Keratinocyte (primary cell): ENCODE measurements around the gene MAP7D1. TPM values are rescaled to one million over a fixed set of nuclear protein-coding genes. Genes with fewer than 3 reads are reported as not detected.

ENCODE experiments used
- DNase-seq: peaks from one replicate; pipeline ENCODE4 v3.0.0-alpha.2; 2011; ENCODE audit warnings: low read depth, missing footprints, low spot score
- FAIRE-seq: peaks from 2 replicates; lab custom pipeline; 2011; peaks lifted over from hg19 to GRCh38; lab: Jason Lieb, UNC
- H2AFZ ChIP-seq: 2 replicates; pipeline ENCODE4 v1.6.0; 2012; ENCODE audit warnings: low read length, control low read depth, inconsistent platforms; ENCODE audit not compliant: control insufficient read depth
- H3K27ac ChIP-seq: 2 replicates; pipeline ENCODE4 v1.5.1; 2011; ENCODE audit warnings: low read length; ENCODE audit not compliant: control insufficient read depth, insufficient read depth
- H3K27me3 ChIP-seq: 3 replicates; pipeline ENCODE4 v1.6.0; 2011; ENCODE audit warnings: low read length; ENCODE audit not compliant: control insufficient read depth, insufficient read depth; ENCODE audit errors: extremely low read depth
- H3K36me3 ChIP-seq, 2 experiments: 2 replicates in 1 of 2; 3 replicates in 1 of 2; pipeline ENCODE4 v1.5.1; 2011; ENCODE audit warnings: low read length in 2 of 2, mild to moderate bottlenecking in 1 of 2; ENCODE audit not compliant: control insufficient read depth in 2 of 2, insufficient read depth in 2 of 2; ENCODE audit errors: extremely low read depth in 1 of 2
- H3K4me1 ChIP-seq: 3 replicates; pipeline ENCODE4 v1.5.1; 2011; ENCODE audit warnings: low read length; ENCODE audit not compliant: control insufficient read depth, insufficient read depth; ENCODE audit errors: extremely low read depth
- H3K4me2 ChIP-seq: 3 replicates; pipeline ENCODE4 v1.6.0; 2011; ENCODE audit warnings: low read depth, low read length; ENCODE audit not compliant: control insufficient read depth, insufficient read depth; ENCODE audit errors: extremely low read depth
- H3K4me3 ChIP-seq, 3 experiments: fragments of 200-600 bp in 1 of 3; sonication (generic) in 1 of 3; 2 replicates in 2 of 3; 3 replicates in 1 of 3; pipeline ENCODE4 v1.5.1; 2011 to 2016; ENCODE audit warnings: low read length in 3 of 3, mild to moderate bottlenecking in 3 of 3, control low read depth in 2 of 3, inconsistent platforms in 1 of 3, low read depth in 1 of 3, mixed read lengths in 1 of 3, mixed run types in 1 of 3, moderate library complexity in 1 of 3; ENCODE audit not compliant: control insufficient read depth in 2 of 3, insufficient read depth in 2 of 3; ENCODE audit errors: extremely low read depth in 1 of 3
- H3K79me2 ChIP-seq: 2 replicates; pipeline ENCODE4 v1.6.0; 2012; ENCODE audit warnings: low read length; ENCODE audit not compliant: control insufficient read depth, insufficient read depth
- H3K9ac ChIP-seq: 3 replicates; pipeline ENCODE4 v1.6.0; 2011; ENCODE audit warnings: low read length; ENCODE audit not compliant: control insufficient read depth, insufficient read depth; ENCODE audit errors: extremely low read depth
- H3K9me1 ChIP-seq: 3 replicates; pipeline ENCODE4 v1.6.0; 2011; ENCODE audit warnings: low read length; ENCODE audit not compliant: control insufficient read depth, insufficient read depth; ENCODE audit errors: extremely low read depth
- H3K9me3 ChIP-seq: 2 replicates; pipeline ENCODE4 v1.5.1; 2012; ENCODE audit warnings: low read depth, low read length; ENCODE audit not compliant: control insufficient read depth
- H4K20me1 ChIP-seq: 3 replicates; pipeline ENCODE4 v1.6.0; 2011; ENCODE audit warnings: low read length; ENCODE audit not compliant: control insufficient read depth, insufficient read depth; ENCODE audit errors: extremely low read depth
- EZH2 ChIP-seq: IDR thresholded peaks from one replicate; pipeline ENCODE4 v1.6.1; 2012; ENCODE audit warnings: inconsistent platforms, mild to moderate bottlenecking, low read length, moderate library complexity
- dilution Hi-C: fragments of 300-500 bp; cut with MboI; formaldehyde crosslinking; loops from one replicate; pipeline ENCODE4 v1.7.0; 2020; ENCODE audit warnings: low sequenced_read_pairs; ENCODE audit not compliant: extremely low pct_ligation_motif_present
- polyA plus RNA-seq, 5 experiments: library from polyadenylated mRNA; depleted of rRNA in 3 of 5; stranded (reverse) in 3 of 5; stranded (forward) in 1 of 5; unstranded in 1 of 5; fragments of >200 nt; gene quantifications; 1 replicate in 1 of 5; 2 replicates in 3 of 5; 3 replicates in 1 of 5; pipeline versions ENCODE4 v1.2.1 to v1.2.3, GENCODE V29; 2011 to 2012; ENCODE audit warnings: missing spikeins in 2 of 5, low read depth in 1 of 5, low replicate concordance in 1 of 5
- TF ChIP-seq, protein P1 (sequence below), 3 experiments: IDR thresholded peaks in 1 of 3; conservative IDR thresholded peaks in 1 of 3; optimal IDR thresholded peaks in 1 of 3; 2 replicates in 2 of 3; 3 replicates in 1 of 3; pipeline versions ENCODE3 to v1.5.1; 2011; ENCODE audit warnings: low read length in 3 of 3, mild to moderate bottlenecking in 3 of 3, moderate library complexity in 2 of 3, control low read depth in 1 of 3, inconsistent platforms in 1 of 3; ENCODE audit not compliant: insufficient read depth in 2 of 3; ENCODE audit errors: extremely low read depth in 1 of 3

The MAP7D1 gene
- polyA plus RNA-seq, 1 donor (not counting 4 experiments of a cell fraction or from before 2014, with no cell fraction given): 75.0 TPM

DNA sequence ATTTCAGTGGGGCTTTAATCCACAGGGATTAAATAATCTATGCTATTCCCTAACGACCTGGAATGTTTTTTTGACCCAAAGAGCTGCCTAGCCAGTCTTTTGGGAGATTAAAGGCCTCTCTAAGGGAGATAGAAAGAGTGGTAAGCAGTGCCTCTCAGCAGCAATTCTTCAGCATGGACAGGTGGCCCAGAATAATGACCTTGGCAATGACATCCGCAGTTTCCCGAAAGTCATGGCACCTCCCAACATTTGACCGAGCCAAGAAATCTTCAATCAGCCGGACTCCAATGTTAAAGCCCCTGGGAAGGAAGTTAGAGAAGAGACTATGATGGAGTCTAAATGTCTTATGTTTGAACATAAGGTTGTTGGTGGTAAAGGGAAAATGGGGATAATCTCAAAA lies 16.4 kb upstream of the MAP7D1 start:
- TF ChIP-seq, protein P1, sequence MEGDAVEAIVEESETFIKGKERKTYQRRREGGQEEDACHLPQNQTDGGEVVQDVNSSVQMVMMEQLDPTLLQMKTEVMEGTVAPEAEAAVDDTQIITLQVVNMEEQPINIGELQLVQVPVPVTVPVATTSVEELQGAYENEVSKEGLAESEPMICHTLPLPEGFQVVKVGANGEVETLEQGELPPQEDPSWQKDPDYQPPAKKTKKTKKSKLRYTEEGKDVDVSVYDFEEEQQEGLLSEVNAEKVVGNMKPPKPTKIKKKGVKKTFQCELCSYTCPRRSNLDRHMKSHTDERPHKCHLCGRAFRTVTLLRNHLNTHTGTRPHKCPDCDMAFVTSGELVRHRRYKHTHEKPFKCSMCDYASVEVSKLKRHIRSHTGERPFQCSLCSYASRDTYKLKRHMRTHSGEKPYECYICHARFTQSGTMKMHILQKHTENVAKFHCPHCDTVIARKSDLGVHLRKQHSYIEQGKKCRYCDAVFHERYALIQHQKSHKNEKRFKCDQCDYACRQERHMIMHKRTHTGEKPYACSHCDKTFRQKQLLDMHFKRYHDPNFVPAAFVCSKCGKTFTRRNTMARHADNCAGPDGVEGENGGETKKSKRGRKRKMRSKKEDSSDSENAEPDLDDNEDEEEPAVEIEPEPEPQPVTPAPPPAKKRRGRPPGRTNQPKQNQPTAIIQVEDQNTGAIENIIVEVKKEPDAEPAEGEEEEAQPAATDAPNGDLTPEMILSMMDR (optimal IDR thresholded peaks at IDR 0.05 in 1 of 3, IDR thresholded peaks at IDR 0.05 in 1 of 3, conservative IDR thresholded peaks at IDR 0.05 in 1 of 3; ENCODE audit: extremely low read depth in 1 of 3, insufficient read depth in 2 of 3, low read length in 3 of 3): no peak
- TF ChIP-seq EZH2: no peak
- Histone ChIP-seq H3K79me2 (peaks cover 51% of the 10 kb centered on the region), H3K27me3 (no peaks in the 10 kb centered on the region), H3K4me2 (no peak overlapping the region), H3K36me3 (peaks cover 11 to 40% of the 10 kb centered on the region in 2 experiments), H3K27ac (no peak overlapping the region), H4K20me1 (peaks cover 3% of the 10 kb centered on the region), H3K4me1 (peaks cover 37% of the 10 kb centered on the region), H3K9me1 (peaks cover 3% of the 10 kb centered on the region), H2AFZ (no peak overlapping the region), H3K4me3 (no peak overlapping the region), H3K9me3 (no peaks in the 10 kb centered on the region), H3K9ac (no peak overlapping the region)
- FAIRE-seq (no peak), DNase-seq (no peak)
- dilution Hi-C loops: no loop called here

DNA sequence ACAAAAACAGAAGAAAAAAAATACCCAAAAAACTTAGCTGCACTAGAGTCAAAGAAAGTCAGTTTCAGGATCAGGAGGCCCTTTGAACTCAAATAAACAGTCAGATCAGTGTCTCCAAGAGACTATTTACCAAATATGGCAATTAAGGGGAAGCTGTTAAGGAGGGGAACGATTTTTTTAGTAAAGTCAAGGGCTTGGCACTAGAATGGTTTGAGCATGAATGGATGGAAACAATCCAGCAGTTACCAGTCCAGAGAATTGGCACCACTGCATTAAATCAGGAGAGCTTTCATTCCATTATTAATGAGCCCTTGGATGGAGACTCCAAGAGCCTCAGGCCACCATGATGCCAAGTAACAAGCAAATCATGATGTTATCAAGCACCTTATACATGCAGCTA lies 13.8 kb upstream of the MAP7D1 start:
- peaks cover 68% of the 10 kb centered on the region for H3K79me2 ChIP-seq
- no peak overlapping the region for H3K27ac ChIP-seq
- no peak for FAIRE-seq
- dilution Hi-C loops: no loop called here
- no peak for DNase-seq
- H3K27me3 ChIP-seq: no peaks in the 10 kb centered on the region
- peaks cover 15 to 35% of the 10 kb centered on the region in 2 experiments for H3K36me3 ChIP-seq
- TF ChIP-seq EZH2: no peak
- TF ChIP-seq, protein P1 (optimal IDR thresholded peaks at IDR 0.05 in 1 of 3, IDR thresholded peaks at IDR 0.05 in 1 of 3, conservative IDR thresholded peaks at IDR 0.05 in 1 of 3; ENCODE audit: extremely low read depth in 1 of 3, insufficient read depth in 2 of 3, low read length in 3 of 3): no peak
- no peak overlapping the region for H3K9ac ChIP-seq
- peaks cover 3% of the 10 kb centered on the region for H3K9me1 ChIP-seq
- no peak overlapping the region for H3K4me2 ChIP-seq
- no peaks in the 10 kb centered on the region for H3K9me3 ChIP-seq
- peaks cover 3% of the 10 kb centered on the region for H4K20me1 ChIP-seq
- no peak overlapping the region for H2AFZ ChIP-seq
- H3K4me3 ChIP-seq: no peak overlapping the region
- H3K4me1 ChIP-seq: peaks cover 11% of the 10 kb centered on the region
